H9 (cell line): ENCODE data around the gene SNRPF. TPM values are rescaled to one million over a fixed set of nuclear protein-coding genes. Genes with fewer than 3 reads are reported as not detected.

Experiments used
- DNase-seq: peaks from one replicate; pipeline ENCODE4 v3.0.0-alpha.2; 2017
- H2AFZ ChIP-seq: one replicate; pipeline ENCODE4 v1.6.1; 2013; ENCODE audit warnings: mild to moderate bottlenecking, low read length, control low read depth, moderate library complexity
- H2AK5ac ChIP-seq: 2 replicates; pipeline ENCODE4 v1.6.1; 2013; ENCODE audit warnings: low read length, control low read depth, mixed read lengths; ENCODE audit not compliant: insufficient read length
- H2BK120ac ChIP-seq: one replicate; pipeline ENCODE4 v1.6.1; 2013; ENCODE audit warnings: low read depth, mild to moderate bottlenecking, low read length, control low read depth, inconsistent platforms; ENCODE audit not compliant: poor library complexity, severe bottlenecking
- H2BK12ac ChIP-seq: 2 replicates; pipeline ENCODE4 v1.6.1; 2013; ENCODE audit warnings: low read length, control low read depth, mixed read lengths, low read depth; ENCODE audit not compliant: insufficient read length
- H2BK15ac ChIP-seq: 2 replicates; pipeline ENCODE4 v1.6.1; 2013; ENCODE audit warnings: low read depth, low read length, control low read depth
- H2BK20ac ChIP-seq: one replicate; pipeline ENCODE4 v1.6.1; 2013; ENCODE audit warnings: low read depth, mild to moderate bottlenecking, low read length, control low read depth, inconsistent platforms; ENCODE audit not compliant: poor library complexity, severe bottlenecking
- H2BK5ac ChIP-seq: 2 replicates; pipeline ENCODE4 v1.6.1; 2013; ENCODE audit warnings: low read length, control low read depth, mixed read lengths; ENCODE audit not compliant: insufficient read length
- H3K14ac ChIP-seq: 2 replicates; pipeline ENCODE4 v1.6.1; 2013; ENCODE audit warnings: low read length, control low read depth; ENCODE audit not compliant: insufficient read depth
- H3K18ac ChIP-seq: 2 replicates; pipeline ENCODE4 v1.6.1; 2013; ENCODE audit warnings: low read depth, mild to moderate bottlenecking, mixed read lengths, low read length, control low read depth; ENCODE audit not compliant: insufficient read length
- H3K23ac ChIP-seq: 2 replicates; pipeline ENCODE4 v1.6.1; 2013; ENCODE audit warnings: low read length, control low read depth, mixed read lengths, low read depth; ENCODE audit not compliant: insufficient read length
- H3K23me2 ChIP-seq: 2 replicates; pipeline ENCODE4 v1.6.1; 2013; ENCODE audit warnings: low read depth, mild to moderate bottlenecking, mixed read lengths, low read length, control low read depth; ENCODE audit not compliant: insufficient read length, poor library complexity, severe bottlenecking
- H3K27ac ChIP-seq: 2 replicates; pipeline ENCODE4 v1.5.1; 2013; ENCODE audit warnings: low read length, control low read depth, mixed read lengths, low read depth; ENCODE audit not compliant: insufficient read length
- H3K27me3 ChIP-seq: 2 replicates; pipeline ENCODE4 v1.6.1; 2013; ENCODE audit warnings: low read length, control low read depth, inconsistent platforms; ENCODE audit not compliant: insufficient read depth
- H3K4ac ChIP-seq: 2 replicates; pipeline ENCODE4 v1.6.1; 2013; ENCODE audit warnings: low read depth, mild to moderate bottlenecking, control low read depth, inconsistent platforms, low read length, moderate library complexity
- H3K4me1 ChIP-seq: 2 replicates; pipeline ENCODE4 v1.6.1; 2013; ENCODE audit warnings: low read length, control low read depth, inconsistent platforms; ENCODE audit not compliant: insufficient read depth
- H3K4me2 ChIP-seq: 2 replicates; pipeline ENCODE4 v1.6.1; 2013; ENCODE audit warnings: low read length, control low read depth, mixed read lengths; ENCODE audit not compliant: insufficient read length, insufficient read depth
- H3K56ac ChIP-seq: 2 replicates; pipeline ENCODE4 v1.6.1; 2013; ENCODE audit warnings: low read depth, mild to moderate bottlenecking, mixed read lengths, low read length, control low read depth; ENCODE audit not compliant: insufficient read length
- H3K79me1 ChIP-seq: 2 replicates; pipeline ENCODE4 v1.6.1; 2013; ENCODE audit warnings: low read depth, mild to moderate bottlenecking, moderate library complexity, low read length, control low read depth, inconsistent platforms; ENCODE audit not compliant: insufficient read depth, poor library complexity, severe bottlenecking
- H3K79me2 ChIP-seq: 2 replicates; pipeline ENCODE4 v1.6.1; 2013; ENCODE audit warnings: low read length, control low read depth, inconsistent platforms; ENCODE audit not compliant: insufficient read depth
- H3K9ac ChIP-seq: 2 replicates; pipeline ENCODE4 v1.6.1; 2013; ENCODE audit warnings: low read length, control low read depth, mixed read lengths; ENCODE audit not compliant: insufficient read length; ENCODE audit errors: extremely low read depth
- H3K9me3 ChIP-seq: one replicate; pipeline ENCODE4 v1.6.1; 2013; ENCODE audit warnings: low read depth, low read length, inconsistent platforms; ENCODE audit not compliant: control insufficient read depth
- H3T11ph ChIP-seq: one replicate; pipeline ENCODE4 v1.6.1; 2013; ENCODE audit warnings: mild to moderate bottlenecking, low read length, control low read depth, inconsistent platforms
- H4K20me1 ChIP-seq: one replicate; pipeline ENCODE4 v1.6.1; 2013; ENCODE audit not compliant: control insufficient read depth, insufficient read length, insufficient read depth
- H4K5ac ChIP-seq: 2 replicates; pipeline ENCODE4 v1.6.1; 2013; ENCODE audit warnings: low read depth, mild to moderate bottlenecking, mixed read lengths, low read length, control low read depth; ENCODE audit not compliant: insufficient read length
- H4K8ac ChIP-seq: replicated peaks from 2 replicates; pipeline ENCODE4 v1.6.1; 2013; ENCODE audit warnings: low read length, control low read depth, mixed read lengths, low read depth; ENCODE audit not compliant: insufficient read length
- H4K91ac ChIP-seq: 2 replicates; pipeline ENCODE4 v1.6.1; 2013; ENCODE audit warnings: low read depth, mild to moderate bottlenecking, moderate library complexity, mixed read lengths, low read length, control low read depth; ENCODE audit not compliant: insufficient read length
- H3K27ac Mint-ChIP-seq, 3 experiments: 2 replicates in 2 of 3; 3 replicates in 1 of 3; pipeline ENCODE4 v1.8.0; 2020 to 2021; ENCODE audit warnings: mixed read lengths in 3 of 3, mild to moderate bottlenecking in 1 of 3, moderate library complexity in 1 of 3
- H3K27me3 Mint-ChIP-seq: 2 replicates; pipeline ENCODE4 v1.8.0; 2021; ENCODE audit warnings: low read depth, mild to moderate bottlenecking, moderate library complexity, mixed read lengths
- H3K36me3 Mint-ChIP-seq, 3 experiments: 2 replicates in 2 of 3; 3 replicates in 1 of 3; pipeline ENCODE4 v1.8.0; 2020 to 2021; ENCODE audit warnings: low read depth in 3 of 3, mixed read lengths in 3 of 3; ENCODE audit not compliant: insufficient read depth in 1 of 3
- H3K4me1 Mint-ChIP-seq, 2 experiments: 2 replicates each; pipeline ENCODE4 v1.8.0; 2020; ENCODE audit warnings: mixed read lengths in 2 of 2
- H3K4me3 Mint-ChIP-seq, 2 experiments: 2 replicates in 1 of 2; 3 replicates in 1 of 2; pipeline ENCODE4 v1.8.0; 2020 to 2021; ENCODE audit warnings: mild to moderate bottlenecking in 2 of 2, mixed read lengths in 2 of 2, moderate library complexity in 1 of 2
- H3K9me3 Mint-ChIP-seq, 2 experiments: 2 replicates in 1 of 2; 3 replicates in 1 of 2; pipeline ENCODE4 v1.8.0; 2020; ENCODE audit warnings: mild to moderate bottlenecking in 2 of 2, mixed read lengths in 2 of 2, moderate library complexity in 1 of 2
- WGBS: extraction: QIAGEN DNeasy Blood & Tissue Kit; methylation state at CpG from one replicate; pipeline ENCODE4 v1.1.7; 2013; ENCODE audit warnings: missing lambda C conversion rate, low lambda C conversion rate, mixed read lengths; ENCODE audit not compliant: insufficient read length; ENCODE audit errors: extremely low coverage; 5-methylcytosine and 5-hydroxymethylcytosine counted together
- total RNA-seq: library from RNA; stranded (reverse); gene quantifications from 2 replicates; pipeline ENCODE4 v1.2.1, GENCODE V29; 2021
- TF ChIP-seq, protein P1 (sequence below): fragments of 200-600 bp; sonication (generic); conservative IDR thresholded peaks from 3 replicates; pipeline ENCODE4 v1.8.0; 2021; ENCODE audit warnings: antibody characterized with exemption, mild to moderate bottlenecking

The SNRPF gene
- total RNA-seq, 1 experiment from 2014 or later, result 77.1 TPM

- no peak overlapping the region for H2BK120ac ChIP-seq
- no peak overlapping the region for H3K9ac ChIP-seq
- H3K9me3 ChIP-seq, result no peaks in the 10 kb centered on the region
- H3K27ac ChIP-seq, result no peak overlapping the region
- no peak overlapping the region for H3K4ac ChIP-seq
- H2BK12ac ChIP-seq, result no peak overlapping the region
- H3K27me3 Mint-ChIP-seq, result no peaks in the 10 kb centered on the region; the same call in none of the 2 replicates
- no peak overlapping the region for H3K27ac Mint-ChIP-seq
- no peak overlapping the region for H3K56ac ChIP-seq
- no peak for DNase-seq
- H2AFZ ChIP-seq, result no peak overlapping the region
- no peak overlapping the region for H4K8ac ChIP-seq
- H3K23ac ChIP-seq, result no peak overlapping the region
- H2BK5ac ChIP-seq, result no peak overlapping the region
- no peak overlapping the region for H3K14ac ChIP-seq
- H3K4me1 ChIP-seq, result no peaks in the 10 kb centered on the region; the same call in 1 of the 2 replicates
- H3K9me3 Mint-ChIP-seq, result no peaks in the 10 kb centered on the region; a peak in 1 of 5 replicates
- H4K5ac ChIP-seq, result no peak overlapping the region
- no peak overlapping the region for H4K91ac ChIP-seq
- no peaks in the 10 kb centered on the region for H3K79me2 ChIP-seq
- no peak overlapping the region for H2BK15ac ChIP-seq
- no CpG with 5 or more reads among the region's 2 CpGs for WGBS
- TF ChIP-seq, protein P1, sequence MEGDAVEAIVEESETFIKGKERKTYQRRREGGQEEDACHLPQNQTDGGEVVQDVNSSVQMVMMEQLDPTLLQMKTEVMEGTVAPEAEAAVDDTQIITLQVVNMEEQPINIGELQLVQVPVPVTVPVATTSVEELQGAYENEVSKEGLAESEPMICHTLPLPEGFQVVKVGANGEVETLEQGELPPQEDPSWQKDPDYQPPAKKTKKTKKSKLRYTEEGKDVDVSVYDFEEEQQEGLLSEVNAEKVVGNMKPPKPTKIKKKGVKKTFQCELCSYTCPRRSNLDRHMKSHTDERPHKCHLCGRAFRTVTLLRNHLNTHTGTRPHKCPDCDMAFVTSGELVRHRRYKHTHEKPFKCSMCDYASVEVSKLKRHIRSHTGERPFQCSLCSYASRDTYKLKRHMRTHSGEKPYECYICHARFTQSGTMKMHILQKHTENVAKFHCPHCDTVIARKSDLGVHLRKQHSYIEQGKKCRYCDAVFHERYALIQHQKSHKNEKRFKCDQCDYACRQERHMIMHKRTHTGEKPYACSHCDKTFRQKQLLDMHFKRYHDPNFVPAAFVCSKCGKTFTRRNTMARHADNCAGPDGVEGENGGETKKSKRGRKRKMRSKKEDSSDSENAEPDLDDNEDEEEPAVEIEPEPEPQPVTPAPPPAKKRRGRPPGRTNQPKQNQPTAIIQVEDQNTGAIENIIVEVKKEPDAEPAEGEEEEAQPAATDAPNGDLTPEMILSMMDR, result no peak
- no peak overlapping the region for H3K18ac ChIP-seq
- no peaks in the 10 kb centered on the region for H3K23me2 ChIP-seq
- H3K79me1 ChIP-seq, result no peaks in the 10 kb centered on the region
- no peak overlapping the region for H2AK5ac ChIP-seq
- H2BK20ac ChIP-seq, result no peak overlapping the region
- H3K4me1 Mint-ChIP-seq, result peaks cover 12 to 13% of the 10 kb centered on the region in 2 experiments
- no peak overlapping the region for H3K4me3 Mint-ChIP-seq
- no peak overlapping the region for H3K4me2 ChIP-seq
- no peak overlapping the region for H3T11ph ChIP-seq
- H3K36me3 Mint-ChIP-seq, result no peaks in the 10 kb centered on the region
- H4K20me1 ChIP-seq, result no peaks in the 10 kb centered on the region
- no peaks in the 10 kb centered on the region for H3K27me3 ChIP-seq
Measured at GRCh38 chr12:95830335-95831089, 28.2 kb upstream of the SNRPF start.
